ENCODE data around the gene CAMK1G.

Gene CAMK1G

GRCh38 chr1:209576392-209577197 lies 6.9 kb upstream of the CAMK1G start:
- no peak overlapping the region for H3K4me3 ChIP-seq (ENCODE audit: low read length)
- peak; percentile 99 for TF ChIP-seq CTCF (conservative IDR thresholded peaks at IDR 0.05; ENCODE audit: low read depth, low read length)
- no peak for DNase-seq (ENCODE audit: low read depth)

GRCh38 chr1:209577346-209577745 lies 6.2 kb upstream of the CAMK1G start:
- no peak for TF ChIP-seq CTCF (conservative IDR thresholded peaks at IDR 0.05; ENCODE audit: low read depth, low read length)
- no peak overlapping the region for H3K4me3 ChIP-seq (ENCODE audit: low read length)
- no peak for DNase-seq (ENCODE audit: low read depth)

GRCh38 chr1:209580577-209580976 lies 2.9 kb upstream of the CAMK1G start:
- DNase-seq (ENCODE audit: low read depth): no peak
- TF ChIP-seq CTCF (conservative IDR thresholded peaks at IDR 0.05; ENCODE audit: low read depth, low read length): no peak
- H3K4me3 ChIP-seq (ENCODE audit: low read length): no peak overlapping the region

- DNase-seq (ENCODE audit: low read depth): no peak
- H3K4me3 ChIP-seq (ENCODE audit: low read length): no peak overlapping the region
- no peak for TF ChIP-seq CTCF (conservative IDR thresholded peaks at IDR 0.05; ENCODE audit: low read depth, low read length)
These were observed 738 bp downstream of the CAMK1G start for GRCh38 chr1:209584231-209584672.

- DNase-seq (ENCODE audit: low read depth): no peak
- no peak overlapping the region for H3K4me3 ChIP-seq (ENCODE audit: low read length)
- no peak for TF ChIP-seq CTCF (conservative IDR thresholded peaks at IDR 0.05; ENCODE audit: low read depth, low read length)
These were observed 1.7 kb downstream of the CAMK1G start for GRCh38 chr1:209585197-209585596.

- no peak for DNase-seq (ENCODE audit: low read depth)
- no peak overlapping the region for H3K4me3 ChIP-seq (ENCODE audit: low read length)
These were observed 2.2 kb downstream of the CAMK1G start for GRCh38 chr1:209585672-209586071.

More at GRCh38 chr1:209585672-209586071, 2.2 kb downstream of the CAMK1G start:
- no peak for TF ChIP-seq CTCF (conservative IDR thresholded peaks at IDR 0.05; ENCODE audit: low read depth, low read length)

All from retinal pigment epithelial cell (primary cell).